Naive thymus-derived CD4-positive, alpha-beta T cell (primary cell): Measurements from ENCODE around the gene GRAMD1C. TPM values are rescaled to one million over a fixed set of nuclear protein-coding genes. Genes with fewer than 3 reads are reported as not detected.
A peak's percentile ranks its signal among the peaks of the same experiment; 100 is the strongest.

ENCODE experiments used
- ATAC-seq: fragments of 150-1000 bp; cut with Tn5 transposase; 2 replicates; pipeline ENCODE4 v1.10.0; 2021; ENCODE audit warnings: mild to moderate bottlenecking, moderate library complexity
- CTCF ChIA-PET: fragments of 350-600 bp; sonication (Branson Sonifier 250); formaldehyde crosslinking; loops from one replicate; lab custom pipeline; 2021; ENCODE audit warnings: antibody characterized with exemption; lab: Charles Lee
- POLR2A ChIA-PET: fragments of 350-600 bp; sonication (Branson Sonifier 250); formaldehyde crosslinking; loops from one replicate; lab custom pipeline; 2021; ENCODE audit warnings: antibody characterized with exemption, inconsistent platforms; lab: Charles Lee
- DNase-seq, 9 donors: peaks; one replicate each; pipeline versions ENCODE4 v3.0.0 to v3.0.0-alpha.2; 2020 to 2022; ENCODE audit warnings: mixed read lengths in 1 of 9
- H3K27ac ChIP-seq: one replicate; pipeline ENCODE4 v1.7.0; 2013; ENCODE audit warnings: mild to moderate bottlenecking, low read depth, low read length, moderate library complexity
- H3K27me3 ChIP-seq, 2 donors: one replicate each; pipeline ENCODE4 v1.7.0; 2013; ENCODE audit warnings: low read length in 2 of 2, mild to moderate bottlenecking in 2 of 2, moderate library complexity in 2 of 2; ENCODE audit not compliant: control insufficient read depth in 2 of 2, insufficient read depth in 2 of 2
- H3K36me3 ChIP-seq, 3 experiments: 1 replicate in 2 of 3; 2 replicates in 1 of 3; pipeline ENCODE4 v1.7.0; 2013; ENCODE audit warnings: low read length in 3 of 3, mild to moderate bottlenecking in 3 of 3, moderate library complexity in 1 of 3; ENCODE audit not compliant: insufficient read depth in 3 of 3, control insufficient read depth in 2 of 3
- H3K4me1 ChIP-seq, 2 donors: one replicate each; pipeline ENCODE4 v1.7.0; 2013; ENCODE audit warnings: low read length in 2 of 2, mild to moderate bottlenecking in 2 of 2, moderate library complexity in 1 of 2; ENCODE audit not compliant: control insufficient read depth in 2 of 2, insufficient read depth in 2 of 2
- H3K4me3 ChIP-seq: 2 replicates; pipeline ENCODE4 v1.7.0; 2013; ENCODE audit warnings: mild to moderate bottlenecking, low read length
- H3K9me3 ChIP-seq, 3 experiments: 1 replicate in 2 of 3; 2 replicates in 1 of 3; pipeline ENCODE4 v1.7.0; 2013; ENCODE audit warnings: low read length in 3 of 3; ENCODE audit not compliant: control insufficient read depth in 2 of 3
- H3K27ac Mint-ChIP-seq, 9 donors: one replicate each; pipeline ENCODE4 v1.8.0; 2020 to 2022; ENCODE audit warnings: mixed read lengths in 9 of 9, mild to moderate bottlenecking in 8 of 9, moderate library complexity in 5 of 9, inconsistent platforms in 2 of 9
- H3K27me3 Mint-ChIP-seq, 5 donors: one replicate each; pipeline ENCODE4 v1.8.0; 2021 to 2022; ENCODE audit warnings: mixed read lengths in 5 of 5, mild to moderate bottlenecking in 1 of 5
- H3K36me3 Mint-ChIP-seq, 5 donors: one replicate each; pipeline ENCODE4 v1.8.0; 2020 to 2022; ENCODE audit warnings: mixed read lengths in 5 of 5, mild to moderate bottlenecking in 3 of 5, inconsistent platforms in 1 of 5
- H3K4me1 Mint-ChIP-seq, 7 donors: one replicate each; pipeline ENCODE4 v1.8.0; 2020 to 2022; ENCODE audit warnings: mixed read lengths in 7 of 7, mild to moderate bottlenecking in 3 of 7, inconsistent platforms in 1 of 7
- H3K4me3 Mint-ChIP-seq, 10 donors: one replicate each; pipeline ENCODE4 v1.8.0; 2020 to 2022; ENCODE audit warnings: mild to moderate bottlenecking in 10 of 10, mixed read lengths in 10 of 10, moderate library complexity in 6 of 10, inconsistent platforms in 2 of 10
- H3K9me3 Mint-ChIP-seq, 11 donors: one replicate each; pipeline ENCODE4 v1.8.0; 2020 to 2022; ENCODE audit warnings: mixed read lengths in 11 of 11, mild to moderate bottlenecking in 4 of 11, inconsistent platforms in 1 of 11, moderate library complexity in 1 of 11
- intact Hi-C, 2 donors: fragments of 100-400 bp; cut with micrococcal nuclease; formaldehyde crosslinking; loops; one replicate each; pipeline ENCODE4 v1.15.1; 2023
- polyA plus RNA-seq, 2 donors: library from polyadenylated mRNA; unstranded; fragments of 300-500 nt; fragmentation: Illumina TruSeq; gene quantifications; one replicate each; pipeline ENCODE4 v1.2.3, GENCODE V29; 2021
- total RNA-seq, 6 experiments: library from RNA in 5 of 6; stranded (reverse) in 5 of 6; gene quantifications; 1 replicate in 5 of 6; 2 replicates in 1 of 6; pipeline ENCODE4 v1.2.3 and lab custom pipeline; 2021 to 2026

Gene GRAMD1C
- total and polyA plus RNA-seq, 7 experiments from 2014 or later = 0.13 to 0.54 (median 0.27) TPM; not detected in 2

DNA sequence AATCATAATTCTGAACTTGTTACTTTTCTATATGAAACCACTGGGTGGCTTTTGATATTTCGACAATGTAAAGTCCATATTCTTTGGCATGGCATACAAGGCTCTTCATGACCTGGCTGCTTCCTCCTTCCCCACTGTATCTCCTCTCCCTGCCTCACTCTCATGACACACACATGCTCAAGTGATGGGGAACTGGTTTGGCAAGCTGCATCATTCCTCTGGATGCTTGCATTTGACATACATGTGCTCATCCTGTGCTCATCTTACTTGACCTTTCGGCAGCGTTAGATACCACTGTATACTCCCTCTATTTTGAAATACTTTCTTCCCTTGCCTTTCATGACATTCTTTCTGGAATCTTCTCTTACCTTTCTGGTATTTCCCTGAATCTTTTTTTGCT, 57.4 kb downstream of the GRAMD1C start:
- Mint-ChIP-seq H3K36me3 (no peaks in the 10 kb centered on the region), H3K27ac (no peak overlapping the region), H3K4me3 (no peak overlapping the region), H3K27me3 (peaks cover 0 to 3% (median 0%) of the 10 kb centered on the region in 5 donors), H3K4me1 (peaks cover 0 to 10% (median 6%) of the 10 kb centered on the region in 7 donors), H3K9me3 (no peaks in the 10 kb centered on the region)
- Histone ChIP-seq H3K4me1 (no peaks in the 10 kb centered on the region), H3K36me3 (no peaks in the 10 kb centered on the region), H3K4me3 (no peak overlapping the region), H3K9me3 (no peaks in the 10 kb centered on the region), H3K27me3 (no peaks in the 10 kb centered on the region), H3K27ac (no peak overlapping the region)
- intact Hi-C loops = no loop called here
- ChIA-PET POLR2A (interaction anchor here (0.8 kb wide), 1 partner anchor 854 kb away, joined by 3 read pairs; no protein-coding TSS in a partner anchor), CTCF (no interaction called here)
- no peak for DNase-seq
- ATAC-seq = no peak

DNA sequence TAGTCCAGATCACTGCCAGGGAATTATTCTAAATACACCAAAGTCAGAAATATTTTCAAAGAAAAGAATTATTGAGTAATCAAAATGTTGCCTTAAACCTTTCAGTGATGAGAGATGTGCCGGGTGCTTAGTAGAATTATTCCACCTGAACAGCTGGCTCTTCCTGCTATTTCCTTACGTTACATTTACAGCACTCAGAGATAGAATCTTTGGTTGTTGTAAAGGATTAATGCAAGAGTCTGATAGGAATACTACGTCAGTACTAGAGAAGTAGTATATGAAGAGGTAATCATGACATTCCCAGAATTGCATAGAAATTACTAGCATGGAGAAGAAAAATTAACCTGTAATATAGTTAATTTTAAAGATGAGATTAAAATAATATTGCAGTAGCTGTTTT, 58.3 kb downstream of the GRAMD1C start:
- Histone ChIP-seq H3K9me3 (no peaks in the 10 kb centered on the region), H3K27me3 (no peaks in the 10 kb centered on the region), H3K4me3 (no peak overlapping the region), H3K4me1 (no peaks in the 10 kb centered on the region), H3K27ac (no peak overlapping the region), H3K36me3 (no peaks in the 10 kb centered on the region)
- Mint-ChIP-seq H3K4me1 (peaks cover 0 to 10% (median 6%) of the 10 kb centered on the region in 7 donors), H3K9me3 (no peaks in the 10 kb centered on the region), H3K27me3 (peaks cover 0 to 3% (median 0%) of the 10 kb centered on the region in 5 donors), H3K27ac (no peak overlapping the region), H3K4me3 (peak overlapping the region in 2 of 10 donors; percentile 13 to 39), H3K36me3 (no peaks in the 10 kb centered on the region)
- ATAC-seq (no peak), DNase-seq (no peak)
- ChIA-PET POLR2A (no interaction called here), CTCF (interaction anchor here (0.7 to 1.3 kb wide), 3 partner anchors 11 to 43 kb away, joined by 3 to 4 read pairs (median 3); no protein-coding TSS in a partner anchor)
- intact Hi-C loops = no loop called here

DNA sequence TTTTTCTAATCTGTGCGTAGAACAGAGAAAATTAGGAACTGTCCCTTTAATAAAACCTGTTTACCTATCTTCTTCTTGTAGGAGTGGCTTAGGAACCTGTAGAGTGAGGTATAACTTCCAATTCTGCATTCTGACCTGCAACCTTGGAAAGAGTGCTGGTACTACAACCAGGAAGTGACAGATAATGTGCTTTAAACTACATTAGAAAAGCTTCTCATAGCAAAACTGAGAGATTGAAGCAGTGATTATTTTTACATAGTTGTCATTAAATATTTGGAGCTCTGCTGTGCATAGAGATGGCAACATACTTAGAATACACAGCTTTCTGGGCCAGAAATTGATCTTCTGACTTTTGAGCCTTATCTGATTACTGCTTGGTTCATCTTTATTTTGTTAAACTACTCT, 58.8 kb downstream of the GRAMD1C start:
- H3K9me3 Mint-ChIP-seq = no peaks in the 10 kb centered on the region
- H3K4me3 Mint-ChIP-seq = peak overlapping the region in 4 of 10 donors; percentile 8 to 39 (median 18)
- POLR2A ChIA-PET = no interaction called here
- H3K36me3 Mint-ChIP-seq = no peaks in the 10 kb centered on the region
- CTCF ChIA-PET = interaction anchor here (0.7 to 1.3 kb wide), 3 partner anchors 11 to 43 kb away, joined by 3 to 4 read pairs (median 3); no protein-coding TSS in a partner anchor
- no peak overlapping the region for H3K4me3 ChIP-seq
- ATAC-seq = no peak
- H3K27me3 ChIP-seq = no peaks in the 10 kb centered on the region
- no peaks in the 10 kb centered on the region for H3K36me3 ChIP-seq
- peak in 3 of 9 donors; percentile 0 to 9 (median 1) for DNase-seq
- H3K27ac Mint-ChIP-seq = no peak overlapping the region
- H3K27me3 Mint-ChIP-seq = peaks cover 0 to 3% (median 0%) of the 10 kb centered on the region in 5 donors
- intact Hi-C loops = no loop called here
- H3K9me3 ChIP-seq = no peaks in the 10 kb centered on the region
- H3K27ac ChIP-seq = no peak overlapping the region
- H3K4me1 ChIP-seq = no peaks in the 10 kb centered on the region
- H3K4me1 Mint-ChIP-seq = peaks cover 0 to 10% (median 6%) of the 10 kb centered on the region in 7 donors

DNA sequence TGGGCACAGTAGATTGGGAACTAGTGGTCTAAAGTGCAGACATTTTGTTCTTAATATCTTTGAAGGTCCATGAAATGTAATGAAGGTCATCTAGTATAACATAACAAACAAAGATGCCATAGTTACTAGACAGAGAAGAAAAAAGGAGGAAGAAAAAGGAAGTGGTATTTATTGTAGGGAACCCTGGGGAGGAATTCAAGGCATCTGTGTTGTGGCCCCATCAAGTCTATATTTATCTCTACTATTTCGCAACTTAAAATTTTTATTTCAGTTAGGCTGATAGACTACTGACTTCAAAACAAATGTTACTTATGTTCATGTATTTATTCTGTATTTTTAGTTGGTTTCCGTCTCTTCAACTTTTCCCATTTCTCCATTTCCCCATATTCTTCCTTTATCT, 60.3 kb downstream of the GRAMD1C start:
- ChIA-PET CTCF (interaction anchor here (1.2 kb wide), 1 partner anchor 15 kb away, joined by 3 read pairs; no protein-coding TSS in a partner anchor), POLR2A (no interaction called here)
- DNase-seq = no peak
- H3K4me3 Mint-ChIP-seq = no peak overlapping the region
- Histone ChIP-seq H3K27ac (no peak overlapping the region), H3K36me3 (no peaks in the 10 kb centered on the region), H3K9me3 (no peaks in the 10 kb centered on the region), H3K4me1 (no peaks in the 10 kb centered on the region), H3K4me3 (no peak overlapping the region), H3K27me3 (no peaks in the 10 kb centered on the region)
- peaks cover 0 to 10% (median 6%) of the 10 kb centered on the region in 7 donors for H3K4me1 Mint-ChIP-seq
- H3K27ac Mint-ChIP-seq = no peak overlapping the region
- peaks cover 0 to 8% (median 3%) of the 10 kb centered on the region in 5 donors for H3K27me3 Mint-ChIP-seq
- H3K36me3 Mint-ChIP-seq = no peaks in the 10 kb centered on the region
- no peaks in the 10 kb centered on the region for H3K9me3 Mint-ChIP-seq
- intact Hi-C loops = no loop called here
- no peak for ATAC-seq

DNA sequence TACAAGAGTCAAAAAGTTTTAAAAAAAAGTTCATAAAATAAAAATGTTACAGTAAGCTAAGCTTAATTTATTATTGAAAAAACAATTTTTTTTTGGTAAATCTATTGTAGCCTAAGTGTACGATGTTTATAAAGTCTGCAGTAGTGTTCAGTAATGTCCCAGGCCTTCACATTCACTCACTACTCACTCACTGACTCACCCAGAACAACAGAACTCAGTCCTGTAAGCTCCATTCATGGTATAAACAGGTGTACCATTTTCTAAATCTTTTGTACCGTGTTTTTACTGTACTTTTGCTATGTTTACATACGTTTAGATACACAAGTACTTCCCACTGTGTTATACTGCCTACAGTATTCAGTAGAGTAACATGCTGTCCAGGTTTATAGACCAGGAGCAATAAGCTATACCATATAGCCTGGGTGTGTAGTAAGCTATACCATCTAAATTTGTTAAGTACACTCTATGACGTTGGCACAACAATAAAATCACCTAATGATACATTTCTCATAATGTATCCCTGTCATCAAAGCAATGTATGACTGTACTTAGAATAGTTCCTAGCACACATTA, 68.1 kb downstream of the GRAMD1C start:
- H3K9me3 Mint-ChIP-seq = no peaks in the 10 kb centered on the region
- H3K36me3 Mint-ChIP-seq = no peaks in the 10 kb centered on the region
- H3K4me1 ChIP-seq = no peaks in the 10 kb centered on the region
- ChIA-PET POLR2A (no interaction called here), CTCF (no interaction called here)
- H3K27me3 Mint-ChIP-seq = peaks cover 0 to 9% (median 2%) of the 10 kb centered on the region in 5 donors
- no peak overlapping the region for H3K27ac Mint-ChIP-seq
- no peak overlapping the region for H3K4me3 Mint-ChIP-seq
- DNase-seq = no peak
- no peak overlapping the region for H3K27ac ChIP-seq
- no peaks in the 10 kb centered on the region for H3K9me3 ChIP-seq
- ATAC-seq = no peak
- no peaks in the 10 kb centered on the region for H3K36me3 ChIP-seq
- no peak overlapping the region for H3K4me3 ChIP-seq
- intact Hi-C loops = no loop called here
- no peaks in the 10 kb centered on the region for H3K27me3 ChIP-seq
- no peaks in the 10 kb centered on the region for H3K4me1 Mint-ChIP-seq

DNA sequence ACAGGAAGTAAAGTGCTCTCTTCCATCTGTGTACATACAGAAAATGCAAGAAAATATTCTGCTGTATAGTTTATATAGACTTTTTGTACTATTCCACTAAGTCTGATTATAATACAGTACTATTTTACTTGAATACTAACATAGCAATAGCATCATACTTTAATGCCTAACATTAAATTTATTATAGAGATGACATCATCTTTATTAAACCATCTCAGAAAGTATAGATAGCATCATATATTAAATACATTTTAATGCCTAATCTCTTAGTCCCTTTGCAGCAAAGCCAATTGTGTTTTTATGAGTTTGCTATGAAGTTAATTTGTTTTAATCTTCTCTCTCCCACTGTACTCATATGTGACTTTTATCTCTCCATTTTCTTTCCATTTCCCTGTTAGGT, 69.5 kb downstream of the GRAMD1C start:
- H3K4me1 Mint-ChIP-seq = peaks cover 0 to 7% (median 5%) of the 10 kb centered on the region in 7 donors
- H3K9me3 Mint-ChIP-seq = no peaks in the 10 kb centered on the region
- Histone ChIP-seq H3K9me3 (no peaks in the 10 kb centered on the region), H3K4me3 (no peak overlapping the region), H3K4me1 (no peaks in the 10 kb centered on the region), H3K27ac (no peak overlapping the region), H3K36me3 (no peaks in the 10 kb centered on the region), H3K27me3 (no peaks in the 10 kb centered on the region)
- CTCF ChIA-PET = interaction anchor here (0.7 to 1.6 kb wide), 3 partner anchors 11 to 172 kb away, joined by 3 to 4 read pairs (median 4); partner anchors contain the start of gene GRAMD1C
- H3K36me3 Mint-ChIP-seq = no peaks in the 10 kb centered on the region
- no peak for DNase-seq
- no peak overlapping the region for H3K4me3 Mint-ChIP-seq
- POLR2A ChIA-PET = no interaction called here
- no peak for ATAC-seq
- H3K27ac Mint-ChIP-seq = no peak overlapping the region
- peaks cover 0 to 9% (median 0%) of the 10 kb centered on the region in 5 donors for H3K27me3 Mint-ChIP-seq
- intact Hi-C loops = no loop called here
